Activated naive CD4-positive, alpha-beta T cell treated with anti-CD3 and anti-CD28 coated beads, Interleukin-2, amount 10 ng/mL, durations not matched to agents 7 days and 5 days (primary cell): ENCODE data around the gene SWAP70.

ENCODE experiments used
- CTCF ChIA-PET: fragments of 350-600 bp; sonication (Branson Sonifier 250); formaldehyde crosslinking; loops from one replicate; lab custom pipeline; 2021; ENCODE audit warnings: antibody characterized with exemption; lab: Charles Lee
- DNase-seq: peaks from one replicate; pipeline ENCODE4 v3.0.0-alpha.2; 2020
- H3K27ac Mint-ChIP-seq: one replicate; pipeline ENCODE4 v1.8.0; 2021; ENCODE audit warnings: mild to moderate bottlenecking, moderate library complexity, mixed read lengths
- H3K27me3 Mint-ChIP-seq: one replicate; pipeline ENCODE4 v1.8.0; 2021; ENCODE audit warnings: mild to moderate bottlenecking, mixed read lengths
- H3K36me3 Mint-ChIP-seq: one replicate; pipeline ENCODE4 v1.8.0; 2021; ENCODE audit warnings: mixed read lengths
- H3K4me1 Mint-ChIP-seq: one replicate; pipeline ENCODE4 v1.8.0; 2021; ENCODE audit warnings: mixed read lengths
- H3K4me3 Mint-ChIP-seq: one replicate; pipeline ENCODE4 v1.8.0; 2021; ENCODE audit warnings: mild to moderate bottlenecking, moderate library complexity, mixed read lengths
- H3K9me3 Mint-ChIP-seq: one replicate; pipeline ENCODE4 v1.8.0; 2021; ENCODE audit warnings: mixed read lengths

The SWAP70 gene

GRCh38 chr11:9777525-9777924 lies 113.6 kb downstream of the SWAP70 start:
- Mint-ChIP-seq H3K36me3 (no peaks in the 10 kb centered on the region), H3K4me3 (no peak overlapping the region), H3K4me1 (no peaks in the 10 kb centered on the region), H3K27me3 (no peaks in the 10 kb centered on the region), H3K9me3 (no peaks in the 10 kb centered on the region), H3K27ac (no peak overlapping the region)
- CTCF ChIA-PET = interaction anchor here (1.3 kb wide), 1 partner anchor 79 kb away, joined by 3 read pairs; no protein-coding TSS in a partner anchor
- DNase-seq = no peak

DNA sequence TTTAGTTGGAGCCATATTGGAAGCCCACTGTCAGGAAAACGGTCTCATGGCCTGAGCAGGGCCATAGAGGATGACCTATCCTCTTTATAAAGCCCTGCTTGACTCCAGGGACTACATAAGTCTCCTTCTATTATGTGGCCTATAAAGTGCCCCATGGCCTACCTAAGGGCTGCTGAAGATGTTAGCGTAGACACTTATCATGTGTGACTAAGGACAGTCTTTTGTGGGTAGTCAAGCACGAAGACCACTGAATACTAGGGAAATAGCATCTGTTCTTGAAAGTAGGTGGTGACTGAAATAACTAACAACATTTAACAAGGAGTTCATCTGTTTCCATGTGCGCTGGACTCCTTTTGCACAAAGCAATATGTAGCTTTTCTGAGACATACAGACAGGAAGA lies 117.1 kb downstream of the SWAP70 start:
- no peak overlapping the region for H3K27ac Mint-ChIP-seq
- no peak for DNase-seq
- no peaks in the 10 kb centered on the region for H3K36me3 Mint-ChIP-seq
- no peak overlapping the region for H3K4me3 Mint-ChIP-seq
- CTCF ChIA-PET = no interaction called here
- H3K4me1 Mint-ChIP-seq = no peaks in the 10 kb centered on the region
- no peaks in the 10 kb centered on the region for H3K9me3 Mint-ChIP-seq
- no peaks in the 10 kb centered on the region for H3K27me3 Mint-ChIP-seq

GRCh38 chr11:9783986-9784385 lies 120.1 kb downstream of the SWAP70 start:
- Mint-ChIP-seq H3K27me3 (no peaks in the 10 kb centered on the region), H3K27ac (no peak overlapping the region), H3K9me3 (no peaks in the 10 kb centered on the region), H3K36me3 (peaks cover 1% of the 10 kb centered on the region), H3K4me1 (no peaks in the 10 kb centered on the region), H3K4me3 (no peak overlapping the region)
- CTCF ChIA-PET = no interaction called here
- no peak for DNase-seq

- no peaks in the 10 kb centered on the region for H3K4me1 Mint-ChIP-seq
- CTCF ChIA-PET = no interaction called here
Observed at GRCh38 chr11:9784602-9785315, 120.9 kb downstream of the SWAP70 start.

DNA sequence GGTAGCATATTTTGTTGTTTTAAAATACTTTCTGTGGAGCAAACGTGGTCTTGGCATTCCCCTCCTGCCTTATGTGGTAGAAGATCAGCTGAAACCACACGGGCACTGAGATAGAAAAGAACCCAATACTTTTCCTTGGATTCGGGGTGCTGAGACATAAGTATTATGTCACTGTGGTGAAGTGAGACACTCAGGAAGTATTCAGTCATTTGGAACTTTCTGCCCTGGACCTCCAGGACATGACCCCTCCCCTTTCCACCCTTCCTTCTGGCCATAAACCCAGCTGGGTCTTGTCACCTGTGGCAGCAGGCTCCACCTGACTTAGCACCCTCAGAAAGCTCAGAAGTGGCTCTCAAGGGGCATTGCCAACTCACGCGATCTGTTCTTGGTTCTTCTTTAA lies 123.4 kb downstream of the SWAP70 start:
- Mint-ChIP-seq H3K27me3 (no peaks in the 10 kb centered on the region), H3K36me3 (peaks cover 3% of the 10 kb centered on the region)
- CTCF ChIA-PET = no interaction called here

More at GRCh38 chr11:9784602-9785315, 120.9 kb downstream of the SWAP70 start:
- Mint-ChIP-seq H3K4me3 (no peak overlapping the region), H3K36me3 (peaks cover 3% of the 10 kb centered on the region), H3K27ac (no peak overlapping the region), H3K27me3 (no peaks in the 10 kb centered on the region), H3K9me3 (no peaks in the 10 kb centered on the region)
- no peak for DNase-seq

GRCh38 chr11:9787981-9788521 lies 124.2 kb downstream of the SWAP70 start:
- CTCF ChIA-PET = no interaction called here
- Mint-ChIP-seq H3K27me3 (no peaks in the 10 kb centered on the region), H3K4me3 (no peak overlapping the region), H3K36me3 (peaks cover 3% of the 10 kb centered on the region), H3K4me1 (no peaks in the 10 kb centered on the region), H3K27ac (no peak overlapping the region), H3K9me3 (no peaks in the 10 kb centered on the region)
- DNase-seq = no peak

More for the DNA sequence above, 123.4 kb downstream of the SWAP70 start:
- H3K27ac Mint-ChIP-seq = no peak overlapping the region
- H3K4me3 Mint-ChIP-seq = no peak overlapping the region
- H3K9me3 Mint-ChIP-seq = no peaks in the 10 kb centered on the region
- no peaks in the 10 kb centered on the region for H3K4me1 Mint-ChIP-seq
- DNase-seq = no peak

- H3K4me3 Mint-ChIP-seq = no peak overlapping the region
- H3K27me3 Mint-ChIP-seq = no peaks in the 10 kb centered on the region
- no peak for DNase-seq
- H3K9me3 Mint-ChIP-seq = no peaks in the 10 kb centered on the region
- peaks cover 3% of the 10 kb centered on the region for H3K36me3 Mint-ChIP-seq
- CTCF ChIA-PET = no interaction called here
- H3K4me1 Mint-ChIP-seq = no peaks in the 10 kb centered on the region
- H3K27ac Mint-ChIP-seq = no peak overlapping the region
Observed at GRCh38 chr11:9789910-9790309, 126.0 kb downstream of the SWAP70 start.

GRCh38 chr11:9790703-9791102 lies 126.8 kb downstream of the SWAP70 start:
- CTCF ChIA-PET = no interaction called here
- Mint-ChIP-seq H3K36me3 (peaks cover 3% of the 10 kb centered on the region), H3K27me3 (no peaks in the 10 kb centered on the region), H3K4me1 (no peaks in the 10 kb centered on the region), H3K4me3 (no peak overlapping the region), H3K27ac (no peak overlapping the region), H3K9me3 (no peaks in the 10 kb centered on the region)
- DNase-seq = no peak

- no peaks in the 10 kb centered on the region for H3K9me3 Mint-ChIP-seq
- H3K4me1 Mint-ChIP-seq = no peaks in the 10 kb centered on the region
- CTCF ChIA-PET = interaction anchor here (1.5 kb wide), 2 partner anchors 173 to 511 kb away, joined by 3 to 4 read pairs; no protein-coding TSS in a partner anchor
- H3K36me3 Mint-ChIP-seq = no peaks in the 10 kb centered on the region
- H3K4me3 Mint-ChIP-seq = no peak overlapping the region
- no peaks in the 10 kb centered on the region for H3K27me3 Mint-ChIP-seq
- H3K27ac Mint-ChIP-seq = no peak overlapping the region
- DNase-seq = no peak
Observed at GRCh38 chr11:9796266-9796665, 132.4 kb downstream of the SWAP70 start.

DNA sequence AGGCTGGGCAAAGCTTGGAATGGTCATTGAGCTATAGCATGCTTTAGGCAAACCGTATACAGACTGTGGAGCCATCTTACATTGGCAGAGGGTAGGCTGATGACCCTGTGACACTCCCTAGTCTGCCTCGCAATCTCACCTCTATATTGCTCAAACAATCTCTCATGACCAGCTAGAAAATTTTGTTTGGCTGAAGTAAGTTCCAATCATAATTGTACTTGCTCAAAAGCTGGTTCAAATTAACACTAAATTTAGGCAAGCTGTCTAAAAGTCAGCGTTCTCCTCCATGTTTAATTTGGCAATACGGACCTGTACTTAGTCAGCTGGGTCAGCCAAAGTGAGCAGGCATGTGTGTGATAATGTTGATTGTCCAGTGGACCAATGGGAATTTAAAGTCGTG lies 133.0 kb downstream of the SWAP70 start:
- H3K4me3 Mint-ChIP-seq = no peak overlapping the region
- H3K27ac Mint-ChIP-seq = no peak overlapping the region
- CTCF ChIA-PET = interaction anchor here (1.5 kb wide), 2 partner anchors 173 to 510 kb away, joined by 3 to 4 read pairs; no protein-coding TSS in a partner anchor
- DNase-seq = no peak
- H3K4me1 Mint-ChIP-seq = no peaks in the 10 kb centered on the region
- no peaks in the 10 kb centered on the region for H3K27me3 Mint-ChIP-seq
- H3K36me3 Mint-ChIP-seq = no peaks in the 10 kb centered on the region
- no peaks in the 10 kb centered on the region for H3K9me3 Mint-ChIP-seq

GRCh38 chr11:9797300-9797699 lies 133.4 kb downstream of the SWAP70 start:
- DNase-seq = no peak

DNA sequence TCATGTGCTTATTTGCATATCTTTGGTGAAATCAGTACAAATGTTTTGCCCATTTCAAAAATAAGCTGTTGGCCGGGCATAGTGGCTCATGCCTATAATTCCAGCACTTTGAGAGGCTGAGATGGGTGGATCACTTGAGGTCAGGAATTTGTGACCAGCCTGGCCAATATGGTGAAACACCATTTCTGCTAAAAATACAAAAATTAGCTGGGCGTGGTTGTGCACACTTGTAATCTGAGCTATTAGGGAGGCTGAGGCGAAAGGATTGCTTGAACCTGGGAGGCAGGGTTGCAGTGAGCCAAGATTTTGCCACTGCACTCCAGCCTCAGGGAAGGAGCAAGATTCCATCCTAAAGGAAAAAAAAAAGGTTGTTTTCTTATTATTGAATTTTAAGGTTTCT lies 136.0 kb downstream of the SWAP70 start:
- Mint-ChIP-seq H3K9me3 (no peaks in the 10 kb centered on the region), H3K4me1 (no peaks in the 10 kb centered on the region), H3K36me3 (no peaks in the 10 kb centered on the region), H3K27ac (no peak overlapping the region), H3K4me3 (no peak overlapping the region), H3K27me3 (no peaks in the 10 kb centered on the region)
- CTCF ChIA-PET = no interaction called here
- DNase-seq = no peak

More at GRCh38 chr11:9797300-9797699, 133.4 kb downstream of the SWAP70 start:
- Mint-ChIP-seq H3K4me3 (no peak overlapping the region), H3K9me3 (no peaks in the 10 kb centered on the region), H3K36me3 (no peaks in the 10 kb centered on the region), H3K4me1 (no peaks in the 10 kb centered on the region), H3K27ac (no peak overlapping the region), H3K27me3 (no peaks in the 10 kb centered on the region)
- CTCF ChIA-PET = interaction anchor here (1.5 kb wide), 2 partner anchors 172 to 510 kb away, joined by 3 to 4 read pairs; no protein-coding TSS in a partner anchor

GRCh38 chr11:9802291-9802861 lies 138.5 kb downstream of the SWAP70 start:
- DNase-seq = no peak
- Mint-ChIP-seq H3K27me3 (no peaks in the 10 kb centered on the region), H3K9me3 (no peaks in the 10 kb centered on the region), H3K27ac (no peak overlapping the region), H3K4me1 (no peaks in the 10 kb centered on the region), H3K36me3 (no peaks in the 10 kb centered on the region), H3K4me3 (no peak overlapping the region)
- CTCF ChIA-PET = no interaction called here
